Neuronal stem cell (in vitro differentiated cells): Measurements from ENCODE around the gene TMEM263.
A peak's percentile ranks its signal among the peaks of the same experiment; 100 is the strongest.

Experiments used
- DNase-seq: peaks from one replicate; pipeline ENCODE4 v3.0.0-alpha.2; 2013; ENCODE audit warnings: low spot score
- H2AFZ ChIP-seq: one replicate; pipeline ENCODE4 v1.6.1; 2013; ENCODE audit warnings: mild to moderate bottlenecking, low read length, inconsistent platforms
- H2AK5ac ChIP-seq: 2 replicates; pipeline ENCODE4 v1.6.1; 2013; ENCODE audit warnings: low read depth, mild to moderate bottlenecking, inconsistent platforms, low read length, moderate library complexity, mixed read lengths
- H2BK120ac ChIP-seq: 2 replicates; pipeline ENCODE4 v1.6.1; 2013; ENCODE audit warnings: low read depth, mild to moderate bottlenecking, inconsistent platforms, low read length, moderate library complexity, mixed read lengths
- H2BK12ac ChIP-seq: one replicate; pipeline ENCODE4 v1.6.1; 2013; ENCODE audit warnings: low read length, inconsistent platforms
- H2BK15ac ChIP-seq: 2 replicates; pipeline ENCODE4 v1.6.1; 2013; ENCODE audit warnings: mild to moderate bottlenecking, low read length, inconsistent platforms, mixed read lengths
- H2BK5ac ChIP-seq: one replicate; pipeline ENCODE4 v1.6.1; 2013; ENCODE audit warnings: inconsistent platforms, mild to moderate bottlenecking, low read length, moderate library complexity
- H3K14ac ChIP-seq: one replicate; pipeline ENCODE4 v1.6.1; 2013; ENCODE audit warnings: low read length, inconsistent platforms
- H3K18ac ChIP-seq: 2 replicates; pipeline ENCODE4 v1.6.1; 2013; ENCODE audit warnings: low read length, inconsistent platforms
- H3K23ac ChIP-seq: 2 replicates; pipeline ENCODE4 v1.6.1; 2013; ENCODE audit warnings: low read depth, mild to moderate bottlenecking, mixed read lengths, low read length, inconsistent platforms; ENCODE audit not compliant: poor library complexity
- H3K27ac ChIP-seq: replicated peaks from 3 replicates; pipeline ENCODE4 v1.5.1; 2013; ENCODE audit warnings: low read length, inconsistent platforms
- H3K27me3 ChIP-seq, 3 experiments: 2 replicates each; pipeline ENCODE4 v1.6.1; 2013; ENCODE audit warnings: low read length in 3 of 3, mild to moderate bottlenecking in 2 of 3, inconsistent platforms in 1 of 3, low read depth in 1 of 3, mixed read lengths in 1 of 3, moderate library complexity in 1 of 3; ENCODE audit not compliant: control insufficient read depth in 3 of 3, insufficient read depth in 3 of 3
- H3K36me3 ChIP-seq, 2 donors: replicated peaks in 1 of 2; 2 replicates each; pipeline ENCODE4 v1.6.1; 2013; ENCODE audit warnings: low read length in 2 of 2; ENCODE audit not compliant: control insufficient read depth in 2 of 2, insufficient read depth in 2 of 2
- H3K4ac ChIP-seq: 2 replicates; pipeline ENCODE4 v1.6.1; 2013; ENCODE audit warnings: inconsistent platforms, mild to moderate bottlenecking, low read length, moderate library complexity
- H3K4me1 ChIP-seq, 2 donors: 1 replicate in 1 of 2; 2 replicates in 1 of 2; pipeline ENCODE4 v1.6.1; 2013; ENCODE audit warnings: low read length in 2 of 2, low read depth in 1 of 2; ENCODE audit not compliant: control insufficient read depth in 2 of 2, insufficient read depth in 1 of 2
- H3K4me2 ChIP-seq: one replicate; pipeline ENCODE4 v1.6.1; 2013; ENCODE audit warnings: mild to moderate bottlenecking, low read length, inconsistent platforms; ENCODE audit not compliant: insufficient read depth, poor library complexity, severe bottlenecking
- H3K4me3 ChIP-seq, 2 donors: 2 replicates each; pipeline ENCODE4 v1.5.1; 2013; ENCODE audit warnings: low read length in 2 of 2, mild to moderate bottlenecking in 2 of 2, inconsistent platforms in 1 of 2, moderate library complexity in 1 of 2
- H3K79me1 ChIP-seq: one replicate; pipeline ENCODE4 v1.6.1; 2013; ENCODE audit warnings: low read depth, mild to moderate bottlenecking, inconsistent platforms, low read length, moderate library complexity
- H3K9ac ChIP-seq: one replicate; pipeline ENCODE4 v1.6.1; 2013; ENCODE audit warnings: mild to moderate bottlenecking, low read depth, low read length, inconsistent platforms; ENCODE audit not compliant: poor library complexity
- H3K9me3 ChIP-seq, 2 donors: replicated peaks in 1 of 2; 2 replicates each; pipeline versions ENCODE3 to v1.6.1; 2013; ENCODE audit warnings: low read length in 2 of 2, mild to moderate bottlenecking in 2 of 2, inconsistent platforms in 1 of 2, low read depth in 1 of 2, mixed read lengths in 1 of 2, moderate library complexity in 1 of 2; ENCODE audit not compliant: control insufficient read depth in 2 of 2, insufficient read depth in 1 of 2
- H4K8ac ChIP-seq: one replicate; pipeline ENCODE4 v1.6.1; 2013; ENCODE audit warnings: low read depth, mild to moderate bottlenecking, inconsistent platforms, low read length, moderate library complexity
- H4K91ac ChIP-seq: one replicate; pipeline ENCODE4 v1.6.1; 2013; ENCODE audit warnings: low read length, low read depth, mild to moderate bottlenecking, inconsistent platforms; ENCODE audit not compliant: poor library complexity
- WGBS, 2 donors: extraction: QIAGEN DNeasy Blood & Tissue Kit; methylation state at CpG; one replicate each; pipeline ENCODE4 v1.1.7; 2013; ENCODE audit warnings: missing lambda C conversion rate in 2 of 2, mixed read lengths in 1 of 2; ENCODE audit not compliant: insufficient read length in 2 of 2, insufficient replicate concordance in 1 of 2; ENCODE audit errors: extremely low coverage in 2 of 2; 5-methylcytosine and 5-hydroxymethylcytosine counted together

TMEM263 gene

DNA sequence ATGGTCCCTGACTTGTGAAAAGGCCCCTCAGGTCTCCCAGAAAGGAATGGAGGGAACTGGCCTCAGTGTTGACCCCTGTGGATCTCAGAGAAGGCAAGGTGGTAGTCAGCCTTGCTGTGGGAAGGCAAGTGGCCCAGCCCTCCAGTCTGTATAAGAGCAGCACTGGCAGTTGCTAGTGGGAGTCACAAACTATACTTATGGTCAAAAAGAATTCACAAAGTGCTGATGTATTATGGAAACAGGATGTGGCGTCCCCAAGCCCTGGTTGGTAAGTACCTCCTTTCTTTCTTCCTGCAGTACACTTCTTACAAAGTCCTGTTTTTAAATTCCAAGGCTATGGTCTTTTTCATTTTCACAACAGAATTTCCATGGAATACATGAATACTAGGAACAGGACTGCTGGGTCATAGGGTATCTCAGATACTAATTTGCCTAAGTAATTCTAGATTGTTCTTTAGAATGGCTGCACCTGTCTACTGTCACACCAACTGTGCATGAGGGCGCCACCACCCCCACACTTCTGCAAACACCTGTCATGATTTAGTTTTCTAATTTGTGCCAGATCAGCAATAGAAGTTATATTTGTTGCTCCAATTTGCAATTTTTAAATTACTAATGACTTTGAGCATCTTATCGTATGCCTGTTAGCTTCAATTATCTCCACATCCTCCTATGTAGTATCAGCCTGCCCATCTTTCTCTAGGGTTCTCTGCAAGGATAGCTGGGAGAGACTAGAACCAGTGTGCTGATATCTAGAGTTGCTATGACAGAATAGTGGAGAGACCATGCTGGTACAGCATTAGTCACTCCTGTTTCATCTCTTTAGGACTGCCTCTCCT, 40.7 kb upstream of the TMEM263 start:
- Histone ChIP-seq H2AK5ac (no peak overlapping the region), H2AFZ (no peak overlapping the region), H3K18ac (no peak overlapping the region), H3K27me3 (no peaks in the 10 kb centered on the region), H3K4me3 (no peak overlapping the region), H2BK5ac (no peak overlapping the region), H3K79me1 (no peaks in the 10 kb centered on the region), H3K4ac (no peak overlapping the region), H2BK12ac (no peak overlapping the region), H3K9me3 (no peaks in the 10 kb centered on the region), H4K8ac (no peak overlapping the region), H3K36me3 (no peaks in the 10 kb centered on the region), H4K91ac (no peak overlapping the region), H3K9ac (no peak overlapping the region), H3K4me2 (no peak overlapping the region), H2BK15ac (no peak overlapping the region), H3K4me1 (peaks cover 8 to 15% of the 10 kb centered on the region in 2 donors), H2BK120ac (no peak overlapping the region), H3K14ac (no peak overlapping the region), H3K23ac (no peak overlapping the region), H3K27ac (no peak overlapping the region)
- WGBS, 2 donors: no CpG with 5 or more reads among the region's 3 CpGs
- no peak for DNase-seq

DNA sequence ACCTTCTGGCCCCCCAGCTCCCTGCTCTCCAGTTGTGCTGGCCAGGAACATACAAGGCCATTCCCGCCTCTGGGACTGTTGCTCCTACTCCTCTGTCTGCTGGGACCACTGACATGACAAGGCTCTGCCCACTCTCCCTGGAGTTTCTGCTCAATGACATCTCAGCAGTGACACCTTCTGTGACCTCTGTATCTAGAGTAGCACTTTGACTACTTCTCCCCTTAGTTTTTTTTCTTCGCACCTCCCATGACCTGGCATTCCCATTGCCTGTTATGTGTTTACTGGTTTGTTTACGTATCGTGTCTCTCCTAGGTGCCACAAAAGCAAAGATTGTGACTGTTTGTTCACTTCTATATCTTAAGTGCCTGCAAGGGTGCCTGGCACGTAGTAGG, 40.1 kb upstream of the TMEM263 start:
- Histone ChIP-seq H2BK12ac (no peak overlapping the region), H2BK120ac (no peak overlapping the region), H2AK5ac (no peak overlapping the region), H3K27ac (no peak overlapping the region), H2BK15ac (no peak overlapping the region), H4K91ac (no peak overlapping the region), H3K36me3 (no peaks in the 10 kb centered on the region), H3K4ac (no peak overlapping the region), H3K4me3 (no peak overlapping the region), H3K27me3 (no peaks in the 10 kb centered on the region), H2AFZ (no peak overlapping the region), H4K8ac (no peak overlapping the region), H3K79me1 (no peaks in the 10 kb centered on the region), H3K23ac (no peak overlapping the region), H3K9ac (no peak overlapping the region), H3K9me3 (no peaks in the 10 kb centered on the region), H2BK5ac (no peak overlapping the region), H3K18ac (no peak overlapping the region), H3K4me1 (peaks cover 8 to 15% of the 10 kb centered on the region in 2 donors), H3K14ac (no peak overlapping the region), H3K4me2 (no peak overlapping the region)
- DNase-seq: no peak
- WGBS, 2 donors: no CpG with 5 or more reads among the region's 5 CpGs

DNA sequence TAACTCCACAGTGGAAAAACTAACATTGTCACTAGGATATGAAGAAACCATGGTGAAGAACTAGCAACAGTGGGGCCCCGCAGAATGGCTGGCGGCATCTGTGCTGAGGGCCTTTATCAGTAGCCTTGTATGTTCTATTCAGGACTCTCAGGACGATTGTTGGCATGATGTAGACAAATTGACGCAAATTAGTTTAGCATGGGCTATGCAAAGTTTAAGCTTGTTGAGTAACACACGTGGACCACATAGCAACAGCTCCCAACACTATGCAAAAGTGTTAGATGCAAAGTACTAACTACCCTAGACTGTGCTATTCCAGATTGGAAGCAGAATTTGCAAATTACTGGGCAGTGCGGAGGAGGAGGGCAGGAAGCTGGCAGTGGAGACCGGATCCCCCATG, 38.2 kb upstream of the TMEM263 start:
- Histone ChIP-seq H4K8ac (no peak overlapping the region), H3K18ac (no peak overlapping the region), H3K79me1 (no peaks in the 10 kb centered on the region), H3K27me3 (peaks cover 0 to 5% (median 0%) of the 10 kb centered on the region in 3 experiments), H3K14ac (no peak overlapping the region), H3K4me3 (peak overlapping the region in 1 of 2 donors; percentile 27), H3K36me3 (no peaks in the 10 kb centered on the region), H2AFZ (peak overlapping the region; percentile 70), H2BK120ac (no peak overlapping the region), H3K4me1 (peaks cover 8 to 15% of the 10 kb centered on the region in 2 donors), H3K4ac (no peak overlapping the region), H3K9ac (no peak overlapping the region), H3K23ac (no peak overlapping the region), H3K4me2 (no peak overlapping the region), H2BK5ac (no peak overlapping the region), H2BK15ac (no peak overlapping the region), H3K27ac (no peak overlapping the region), H2AK5ac (no peak overlapping the region), H4K91ac (no peak overlapping the region), H3K9me3 (no peaks in the 10 kb centered on the region), H2BK12ac (no peak overlapping the region)
- DNase-seq: no peak
- whole genome bisulfite sequencing, 2 donors: no CpG with 5 or more reads among the region's 7 CpGs

DNA sequence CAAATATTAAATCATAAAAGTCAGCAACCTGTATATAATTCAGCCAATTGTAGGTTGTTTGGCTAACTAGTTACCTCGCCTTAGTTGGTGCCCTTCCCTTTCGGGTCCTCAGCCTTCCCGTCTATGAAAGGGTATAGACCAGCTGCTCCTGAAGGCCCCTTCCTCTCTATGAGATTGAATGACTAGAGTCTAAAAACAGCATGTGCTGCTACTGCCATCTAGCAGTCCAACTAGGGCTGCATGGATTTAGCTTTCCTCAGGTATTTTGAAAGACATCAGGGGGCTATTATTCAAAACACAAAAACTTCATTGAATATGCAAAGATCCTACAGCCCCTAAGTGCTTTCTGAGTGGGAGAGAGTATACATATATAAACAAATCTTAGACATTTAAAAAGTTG, 37.0 kb upstream of the TMEM263 start:
- no peak overlapping the region for H2AFZ ChIP-seq
- H3K4ac ChIP-seq: no peak overlapping the region
- DNase-seq: peak; percentile 64
- no peak overlapping the region for H2BK120ac ChIP-seq
- H3K18ac ChIP-seq: no peak overlapping the region
- no peak overlapping the region for H2AK5ac ChIP-seq
- H3K4me1 ChIP-seq: peaks cover 4 to 15% of the 10 kb centered on the region in 2 donors
- H3K27ac ChIP-seq: no peak overlapping the region
- no peaks in the 10 kb centered on the region for H3K36me3 ChIP-seq
- no peak overlapping the region for H2BK15ac ChIP-seq
- H3K9me3 ChIP-seq: peaks cover 0 to 4% of the 10 kb centered on the region in 2 donors
- H3K4me3 ChIP-seq: no peak overlapping the region
- no peak overlapping the region for H2BK12ac ChIP-seq
- no peak overlapping the region for H3K4me2 ChIP-seq
- H4K91ac ChIP-seq: no peak overlapping the region
- no peak overlapping the region for H4K8ac ChIP-seq
- H3K27me3 ChIP-seq: peaks cover 0 to 5% (median 0%) of the 10 kb centered on the region in 3 experiments
- no peaks in the 10 kb centered on the region for H3K79me1 ChIP-seq
- WGBS, 2 donors: no CpG with 5 or more reads among the region's 3 CpGs
- H3K9ac ChIP-seq: no peak overlapping the region
- H3K23ac ChIP-seq: no peak overlapping the region
- no peak overlapping the region for H3K14ac ChIP-seq
- no peak overlapping the region for H2BK5ac ChIP-seq
